Astrocyte (in vitro differentiated cells and primary cell): ENCODE measurements around the gene SEMA6B.

Experiments used
- CTCF ChIP-seq: IDR thresholded peaks from 2 replicates; pipeline ENCODE4 v1.5.1; 2011; ENCODE audit warnings: low read depth, mild to moderate bottlenecking, inconsistent platforms, low read length, moderate library complexity; ENCODE audit not compliant: insufficient read depth
- EZH2 ChIP-seq: IDR thresholded peaks from 2 replicates; pipeline ENCODE4 v1.6.1; 2012; ENCODE audit warnings: mild to moderate bottlenecking, low read length, inconsistent platforms; ENCODE audit not compliant: insufficient read depth

- no peak for TF ChIP-seq CTCF
- no peak for TF ChIP-seq EZH2
These were observed 52.9 kb downstream of the SEMA6B start for GRCh38 chr19:4506449-4507149.
